Fibroblast of skin of left biceps (primary cell): ENCODE measurements around the gene CSNK1G1.
"Not testable (repeated sequence)": the region's sequence is repeated elsewhere in the genome, so short reads cannot be mapped to it uniquely, and the experiment has no call there.

Source experiments
- DNase-seq, 2 experiments: peaks; one replicate each; pipeline ENCODE4 v3.0.0-alpha.2; 2013; ENCODE audit warnings: low read depth in 2 of 2

CSNK1G1 gene

GRCh38 chr15:64349375-64349774 lies 6.6 kb downstream of the CSNK1G1 start:
- DNase-seq = no peak

GRCh38 chr15:64348455-64348854 lies 7.5 kb downstream of the CSNK1G1 start:
- no peak for DNase-seq

- DNase-seq = not testable (repeated sequence)
Measured at GRCh38 chr15:64346242-64346641, 9.7 kb downstream of the CSNK1G1 start.

GRCh38 chr15:64344651-64345294 lies 11.2 kb downstream of the CSNK1G1 start:
- DNase-seq = peak; percentile 58 to 63

- no peak for DNase-seq
Measured at GRCh38 chr15:64343841-64344240, 12.1 kb downstream of the CSNK1G1 start.

GRCh38 chr15:64343222-64343621 lies 12.8 kb downstream of the CSNK1G1 start:
- DNase-seq = peak; percentile 35 to 40

GRCh38 chr15:64341961-64342360 lies 14.0 kb downstream of the CSNK1G1 start:
- no peak for DNase-seq

- no peak for DNase-seq
Measured at GRCh38 chr15:64340355-64340754, 15.6 kb downstream of the CSNK1G1 start.

GRCh38 chr15:64337761-64338160 lies 18.2 kb downstream of the CSNK1G1 start:
- no peak for DNase-seq

GRCh38 chr15:64333986-64334929 lies 21.7 kb downstream of the CSNK1G1 start:
- DNase-seq = no peak

GRCh38 chr15:64333516-64333915 lies 22.5 kb downstream of the CSNK1G1 start:
- no peak for DNase-seq

GRCh38 chr15:64331668-64332067 lies 24.3 kb downstream of the CSNK1G1 start:
- not testable (repeated sequence) for DNase-seq

GRCh38 chr15:64326975-64327374 lies 29.0 kb downstream of the CSNK1G1 start:
- DNase-seq = not testable (repeated sequence)

- not testable (repeated sequence) for DNase-seq
Measured at GRCh38 chr15:64326458-64326857, 29.5 kb downstream of the CSNK1G1 start.

- DNase-seq = no peak
Measured at GRCh38 chr15:64324165-64324877, 31.7 kb downstream of the CSNK1G1 start.

- DNase-seq = no peak
Measured at GRCh38 chr15:64315216-64315615, 40.8 kb downstream of the CSNK1G1 start.

- no peak for DNase-seq
Measured at GRCh38 chr15:64314456-64314855, 41.5 kb downstream of the CSNK1G1 start.

- DNase-seq = no peak
Measured at GRCh38 chr15:64311566-64311965, 44.4 kb downstream of the CSNK1G1 start.

- no peak for DNase-seq
Measured at GRCh38 chr15:64310036-64310435, 45.9 kb downstream of the CSNK1G1 start.

GRCh38 chr15:64305261-64305660 lies 50.7 kb downstream of the CSNK1G1 start:
- no peak for DNase-seq

GRCh38 chr15:64289550-64289949 lies 66.4 kb downstream of the CSNK1G1 start:
- DNase-seq = no peak

GRCh38 chr15:64288999-64289398 lies 67.0 kb downstream of the CSNK1G1 start:
- peak; percentile 21 to 23 for DNase-seq
